ENCODE results near the gene OAS3.

GRCh38 chr12:112930350-112930749, 7.9 kb upstream of the OAS3 start:
- TF ChIP-seq CTCF (conservative IDR thresholded peaks at IDR 0.05; ENCODE audit: low read length) (no peak), EZH2phosphoT487 (IDR thresholded peaks at IDR 0.05; ENCODE audit: borderline replicate concordance) (no peak)
